K562 (cell line): ENCODE results near the gene EVI5L. TPM values are rescaled to one million over a fixed set of nuclear protein-coding genes. Genes with fewer than 3 reads are reported as not detected.

Source experiments
- ARNT ChIP-seq, 2 experiments: fragments of 450-650 bp; IDR thresholded peaks; 2 replicates each; pipeline ENCODE4 v1.6.1; 2016; ENCODE audit warnings: mild to moderate bottlenecking in 1 of 2
- CBFA2T3 ChIP-seq: fragments of 450-650 bp; IDR thresholded peaks from 2 replicates; pipeline ENCODE4 v1.6.1; 2017
- CBFB ChIP-seq: sonication (generic); formaldehyde crosslinking; IDR thresholded peaks from 2 replicates; pipeline ENCODE4 v1.4.0; 2020; ENCODE audit warnings: mild to moderate bottlenecking, missing genetic modification reagents
- CHCHD3 ChIP-seq: fragments of 250-450 bp; sonication (Bioruptor Pico); IDR thresholded peaks from 2 replicates; pipeline ENCODE4 v2.1.2; 2022; ENCODE audit warnings: mild to moderate bottlenecking
- CTBP1 ChIP-seq: fragments of 450-650 bp; IDR thresholded peaks from 2 replicates; pipeline ENCODE4 v1.6.1; 2016; ENCODE audit warnings: borderline replicate concordance
- MGA ChIP-seq: fragments of 450-650 bp; IDR thresholded peaks from 2 replicates; pipeline ENCODE4 v1.6.1; 2016; ENCODE audit warnings: mild to moderate bottlenecking, moderate library complexity
- NONO ChIP-seq, 2 experiments: fragments of 200-400 bp in 1 of 2; fragments of 450-650 bp in 1 of 2; formaldehyde crosslinking in 1 of 2; IDR thresholded peaks; 2 replicates each; pipeline ENCODE4 v1.6.1; 2017; ENCODE audit warnings: low read depth in 2 of 2, mild to moderate bottlenecking in 2 of 2, moderate library complexity in 2 of 2, low read length in 1 of 2
- PHF8 ChIP-seq: fragments of 200-600 bp; sonication (generic); IDR thresholded peaks from 2 replicates; pipeline ENCODE4 v1.6.1; 2012; ENCODE audit warnings: mixed run types, mild to moderate bottlenecking, inconsistent platforms, low read length, moderate library complexity, borderline replicate concordance
- RFX1 ChIP-seq: fragments of 450-650 bp; IDR thresholded peaks from 2 replicates; pipeline ENCODE4 v1.6.1; 2016; ENCODE audit warnings: mild to moderate bottlenecking, moderate library complexity
- ZBTB7A ChIP-seq: IDR thresholded peaks from 2 replicates; pipeline ENCODE4 v1.6.1; 2011; ENCODE audit warnings: low read depth, mild to moderate bottlenecking, low read length, moderate library complexity, borderline replicate concordance; ENCODE audit not compliant: control insufficient read depth
- ZSCAN29 ChIP-seq: fragments of 450-650 bp; IDR thresholded peaks from 2 replicates; pipeline ENCODE4 v1.6.1; 2017
- polyA plus RNA-seq, 8 experiments: library from polyadenylated mRNA; depleted of rRNA in 4 of 8; stranded (reverse) in 5 of 8; unstranded in 3 of 8; fragments of >200 nt; fragmentation: Nextera tagmentation in 2 of 8; fragmentation: Illumina TruSeq in 1 of 8; extraction: Ambion mirVana in 2 of 8; extraction: Trizol in 1 of 8; gene quantifications; 2 replicates each; pipeline versions ENCODE4 v1.2.1 to v1.2.3, GENCODE V29; 2011 to 2014; ENCODE audit warnings: inconsistent platforms in 1 of 8, missing spikeins in 1 of 8
- total RNA-seq, 7 experiments: library from RNA; depleted of rRNA in 6 of 7; stranded (reverse); fragments of >200 nt in 6 of 7; fragmentation: Illumina TruSeq in 2 of 7; extraction: Trizol in 2 of 7; gene quantifications; 2 replicates each; pipeline versions ENCODE4 v1.2.1 to v1.2.3, GENCODE V29; 2011 to 2021; ENCODE audit warnings: low replicate concordance in 1 of 7

Gene EVI5L
- total and polyA plus RNA-seq, 9 of the 15 experiments (the other 6 are each of a cell fraction or from before 2014, with no cell fraction given), result 0.69 to 1.8 (median 1.2) TPM; not detected in 2

- TF ChIP-seq MGA, result no peak
- no peak for TF ChIP-seq ZBTB7A
- no peak for TF ChIP-seq PHF8
- no peak for TF ChIP-seq CHCHD3 (CRISPR knock-in tag)
- no peak for TF ChIP-seq CBFA2T3
- TF ChIP-seq RFX1, result no peak
- no peak for TF ChIP-seq NONO (IDR thresholded peaks at IDR 0.05; ENCODE audit: low read depth in 2 of 2, low read length in 1 of 2)
- no peak for TF ChIP-seq CTBP1
- TF ChIP-seq CBFB, result no peak
- TF ChIP-seq ARNT (IDR thresholded peaks at IDR 0.05), result no peak
- TF ChIP-seq ZSCAN29, result no peak
- TF ChIP-seq, all 486 proteins: peak for 0
Observed at GRCh38 chr19:7817801-7818200, 12.2 kb upstream of the EVI5L start (continued).
